CD4-positive, alpha-beta T cell (primary cell): ENCODE measurements around the gene LGI4. TPM values are rescaled to one million over a fixed set of nuclear protein-coding genes. Genes with fewer than 3 reads are reported as not detected.
A peak's percentile ranks its signal among the peaks of the same experiment; 100 is the strongest.

Experiments
- ATAC-seq: fragments of 200-7000 bp; cut with Tn5 transposase; one replicate; pipeline ENCODE4 v1.10.0; 2022; ENCODE audit warnings: mild to moderate bottlenecking; ENCODE audit not compliant: poor library complexity
- CTCF ChIA-PET: fragments of 350-600 bp; sonication (Branson Sonifier 250); formaldehyde crosslinking; loops from one replicate; lab custom pipeline; 2021; ENCODE audit warnings: antibody characterized with exemption, inconsistent platforms; lab: Charles Lee
- POLR2A ChIA-PET: fragments of 350-600 bp; sonication (Branson Sonifier 250); formaldehyde crosslinking; loops from one replicate; lab custom pipeline; 2021; ENCODE audit warnings: antibody characterized with exemption, inconsistent platforms; lab: Charles Lee
- DNase-seq, 14 experiments: peaks; one replicate each; pipeline ENCODE4 v3.0.0-alpha.2; 2013 to 2020; ENCODE audit warnings: mixed read lengths in 2 of 14
- H3K27ac ChIP-seq, 2 donors: one replicate each; pipeline versions ENCODE4 v1.5.1 to v1.7.0; 2013; ENCODE audit warnings: low read length in 2 of 2, low read depth in 1 of 2, mild to moderate bottlenecking in 1 of 2
- H3K27me3 ChIP-seq, 2 experiments: 1 replicate in 1 of 2; 2 replicates in 1 of 2; pipeline versions ENCODE4 v1.6.1 to v1.7.0; 2013; ENCODE audit warnings: low read length in 2 of 2, control low read depth in 1 of 2, mild to moderate bottlenecking in 1 of 2, moderate library complexity in 1 of 2; ENCODE audit not compliant: insufficient read depth in 2 of 2, control insufficient read depth in 1 of 2
- H3K36me3 ChIP-seq: one replicate; pipeline ENCODE4 v1.6.1; 2013; ENCODE audit warnings: low read length, control low read depth; ENCODE audit not compliant: insufficient read depth
- H3K4me1 ChIP-seq: one replicate; pipeline ENCODE4 v1.6.1; 2013; ENCODE audit warnings: low read length, control low read depth; ENCODE audit not compliant: insufficient read depth
- H3K4me3 ChIP-seq: one replicate; pipeline ENCODE4 v1.5.1; 2013; ENCODE audit warnings: mild to moderate bottlenecking, low read length, moderate library complexity
- H3K9me3 ChIP-seq, 2 experiments: 1 replicate in 1 of 2; 2 replicates in 1 of 2; pipeline versions ENCODE4 v1.6.1 to v1.7.0; 2013; ENCODE audit warnings: low read length in 2 of 2, mild to moderate bottlenecking in 2 of 2, control low read depth in 1 of 2, moderate library complexity in 1 of 2; ENCODE audit not compliant: control insufficient read depth in 1 of 2, insufficient read depth in 1 of 2
- H3K27ac Mint-ChIP-seq: one replicate; pipeline ENCODE4 v1.8.0; 2020; ENCODE audit warnings: mixed read lengths
- H3K27me3 Mint-ChIP-seq: one replicate; pipeline ENCODE4 v1.8.0; 2021; ENCODE audit warnings: mixed read lengths
- H3K36me3 Mint-ChIP-seq: one replicate; pipeline ENCODE4 v1.8.0; 2021; ENCODE audit warnings: low read depth, mixed read lengths
- H3K4me1 Mint-ChIP-seq: one replicate; pipeline ENCODE4 v1.8.0; 2021; ENCODE audit warnings: low read depth, mixed read lengths
- H3K4me3 Mint-ChIP-seq: one replicate; pipeline ENCODE4 v1.8.0; 2020; ENCODE audit warnings: mild to moderate bottlenecking, mixed read lengths
- H3K9me3 Mint-ChIP-seq: one replicate; pipeline ENCODE4 v1.8.0; 2020; ENCODE audit warnings: mixed read lengths
- intact Hi-C, 2 experiments: fragments of 100-400 bp; cut with DNase I in 1 of 2; cut with micrococcal nuclease in 1 of 2; formaldehyde crosslinking; loops; one replicate each; pipeline versions ENCODE4 v1.15.1 to v1.9.0; 2023 to 2025; cut with DNase I, micrococcal nuclease
- total RNA-seq, 174 experiments: library from RNA in 2 of 174; stranded (reverse) in 2 of 174; gene quantifications; one replicate each; pipeline ENCODE4 v1.2.3 and lab custom pipeline; 2021 to 2026
- TF ChIP-seq, protein P1 (sequence below): fragments of 200-600 bp; IDR thresholded peaks from one replicate; pipeline ENCODE4 v1.8.0; 2022; ENCODE audit warnings: antibody characterized with exemption, mild to moderate bottlenecking

LGI4 gene
- total RNA-seq, 2 experiments from 2014 or later, result 0.69 to 0.70 TPM

DNA sequence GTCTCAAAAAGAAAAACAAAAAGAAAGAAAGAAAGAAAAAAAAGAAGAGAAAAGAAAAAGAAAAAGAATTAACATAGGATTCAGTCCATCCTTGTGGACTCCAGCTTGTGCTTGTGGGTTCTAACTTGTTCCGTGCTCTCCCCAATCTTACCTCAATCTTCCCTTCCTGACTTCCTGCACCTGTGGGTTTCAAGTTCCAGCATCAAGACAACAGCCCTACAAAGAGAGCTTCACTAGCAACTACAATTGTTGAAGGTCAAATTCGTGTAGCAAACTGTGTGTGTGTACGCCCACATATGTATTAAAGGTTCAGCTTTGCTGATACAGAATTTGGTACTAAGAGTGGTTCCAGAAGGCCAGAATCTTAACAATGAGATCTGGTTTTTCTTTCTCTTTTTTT is 45.0 kb upstream of the LGI4 start:
- H3K9me3 Mint-ChIP-seq, result no peaks in the 10 kb centered on the region
- TF ChIP-seq, protein P1, sequence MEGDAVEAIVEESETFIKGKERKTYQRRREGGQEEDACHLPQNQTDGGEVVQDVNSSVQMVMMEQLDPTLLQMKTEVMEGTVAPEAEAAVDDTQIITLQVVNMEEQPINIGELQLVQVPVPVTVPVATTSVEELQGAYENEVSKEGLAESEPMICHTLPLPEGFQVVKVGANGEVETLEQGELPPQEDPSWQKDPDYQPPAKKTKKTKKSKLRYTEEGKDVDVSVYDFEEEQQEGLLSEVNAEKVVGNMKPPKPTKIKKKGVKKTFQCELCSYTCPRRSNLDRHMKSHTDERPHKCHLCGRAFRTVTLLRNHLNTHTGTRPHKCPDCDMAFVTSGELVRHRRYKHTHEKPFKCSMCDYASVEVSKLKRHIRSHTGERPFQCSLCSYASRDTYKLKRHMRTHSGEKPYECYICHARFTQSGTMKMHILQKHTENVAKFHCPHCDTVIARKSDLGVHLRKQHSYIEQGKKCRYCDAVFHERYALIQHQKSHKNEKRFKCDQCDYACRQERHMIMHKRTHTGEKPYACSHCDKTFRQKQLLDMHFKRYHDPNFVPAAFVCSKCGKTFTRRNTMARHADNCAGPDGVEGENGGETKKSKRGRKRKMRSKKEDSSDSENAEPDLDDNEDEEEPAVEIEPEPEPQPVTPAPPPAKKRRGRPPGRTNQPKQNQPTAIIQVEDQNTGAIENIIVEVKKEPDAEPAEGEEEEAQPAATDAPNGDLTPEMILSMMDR, result no peak
- CTCF ChIA-PET, result interaction anchor here (0.6 to 1.6 kb wide), 3 partner anchors 12 to 829 kb away, joined by 3 read pairs; no protein-coding TSS in a partner anchor

DNA sequence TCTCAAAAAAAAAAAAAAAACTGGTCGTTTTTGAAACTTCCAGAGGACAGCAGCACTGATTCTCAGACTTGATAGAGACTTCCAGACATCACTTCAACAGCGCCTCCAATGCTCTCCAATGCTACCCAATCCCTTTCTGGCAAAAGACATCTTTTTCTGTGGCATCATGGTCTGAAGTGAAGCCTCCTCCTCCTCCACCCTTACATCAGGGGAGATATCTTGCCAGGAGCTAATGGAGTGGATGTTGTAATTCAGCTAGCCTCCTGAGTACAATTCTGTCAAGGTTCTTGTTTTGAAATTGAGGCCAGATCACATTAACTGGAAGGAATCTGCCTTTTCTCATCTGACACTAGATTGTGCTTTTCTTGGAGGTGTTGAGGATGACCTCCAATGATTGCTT is 43.8 kb upstream of the LGI4 start:
- no peaks in the 10 kb centered on the region for H3K9me3 ChIP-seq
- CTCF ChIA-PET, result no interaction called here
- DNase-seq, result no peak

More for the DNA sequence above, 45.0 kb upstream of the LGI4 start:
- no peaks in the 10 kb centered on the region for H3K27me3 ChIP-seq
- Mint-ChIP-seq H3K36me3 (no peaks in the 10 kb centered on the region), H3K4me3 (peak overlapping the region; percentile 5), H3K27ac (peak overlapping the region; percentile 2), H3K4me1 (peaks cover 55% of the 10 kb centered on the region), H3K27me3 (no peaks in the 10 kb centered on the region)
- peaks cover 28% of the 10 kb centered on the region for H3K4me1 ChIP-seq
- ATAC-seq (peak; percentile 32), DNase-seq (peak in 1 of 14 experiments; percentile 33)
- intact Hi-C loops, result no loop called here
- POLR2A ChIA-PET, result interaction anchor here (1.0 to 1.6 kb wide), 7 partner anchors 8 to 32 kb away, joined by 3 to 8 read pairs (median 4); partner anchors contain the start of gene FXYD5
- H3K4me3 ChIP-seq, result no peak overlapping the region
- H3K9me3 ChIP-seq, result no peaks in the 10 kb centered on the region
- H3K27ac ChIP-seq, result no peak overlapping the region
- no peaks in the 10 kb centered on the region for H3K36me3 ChIP-seq

DNA sequence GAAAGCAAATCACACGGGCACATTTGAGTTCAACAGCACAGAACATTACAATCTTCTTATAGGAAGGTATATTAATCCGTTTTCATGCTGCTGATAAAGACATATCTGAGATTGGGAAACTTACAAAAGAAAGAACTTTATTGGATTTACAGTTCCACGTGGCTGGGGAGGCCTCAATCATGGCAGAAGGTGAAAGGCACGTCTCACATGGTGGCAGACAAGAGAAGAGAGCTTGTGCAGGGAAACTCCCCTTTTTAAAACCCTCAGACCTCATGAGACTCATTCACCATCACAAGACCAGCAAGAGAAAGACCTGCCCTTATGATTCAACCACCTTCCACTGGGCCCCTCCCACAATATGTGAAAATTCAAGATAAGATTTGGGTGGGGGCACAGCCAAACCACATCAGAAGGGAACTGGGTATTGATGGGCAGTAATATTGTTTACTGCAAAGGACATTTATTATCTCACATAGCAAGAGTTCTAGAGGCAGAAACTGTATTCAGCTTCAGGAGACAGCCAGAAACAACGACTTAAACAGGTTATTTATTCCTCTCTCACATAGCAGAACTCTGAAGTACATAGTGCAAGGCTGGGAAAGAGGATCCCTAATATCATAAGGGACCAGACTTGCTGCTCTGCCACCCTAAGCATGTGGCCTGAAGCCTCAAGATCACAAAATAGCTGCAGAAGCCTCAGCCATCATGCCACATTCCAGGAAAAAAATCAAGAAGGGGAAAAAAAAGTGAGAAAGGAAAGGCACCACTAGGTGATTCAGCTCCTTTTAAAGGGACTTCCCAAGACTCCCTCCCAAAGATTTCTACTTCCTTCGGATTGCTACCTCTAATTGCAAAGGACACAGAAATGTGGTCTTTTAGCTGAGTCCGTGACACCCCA is 42.8 kb upstream of the LGI4 start:
- no peaks in the 10 kb centered on the region for H3K27me3 Mint-ChIP-seq
- DNase-seq, result peak in 2 of 14 experiments; percentile 31 to 33
- no peaks in the 10 kb centered on the region for H3K27me3 ChIP-seq
- H3K4me1 ChIP-seq, result peaks cover 42% of the 10 kb centered on the region
- ATAC-seq, result no peak
- no peak overlapping the region for H3K27ac ChIP-seq
- peaks cover 6% of the 10 kb centered on the region for H3K36me3 ChIP-seq
- ChIA-PET CTCF (no interaction called here), POLR2A (interaction anchor here (0.7 to 1.2 kb wide), 5 partner anchors 8 to 285 kb away, joined by 3 to 4 read pairs (median 3); no protein-coding TSS in a partner anchor)
- no peak overlapping the region for H3K4me3 ChIP-seq
- intact Hi-C loops, result no loop called here
- H3K4me1 Mint-ChIP-seq, result peaks cover 60% of the 10 kb centered on the region
- no peaks in the 10 kb centered on the region for H3K9me3 ChIP-seq
- no peak overlapping the region for H3K4me3 Mint-ChIP-seq
- H3K9me3 Mint-ChIP-seq, result no peaks in the 10 kb centered on the region
- peak overlapping the region; percentile 30 for H3K27ac Mint-ChIP-seq
- H3K36me3 Mint-ChIP-seq, result peaks cover 12% of the 10 kb centered on the region
- TF ChIP-seq, protein P1, result no peak

More for the DNA sequence above, 43.8 kb upstream of the LGI4 start:
- H3K27ac ChIP-seq, result no peak overlapping the region
- H3K27me3 Mint-ChIP-seq, result no peaks in the 10 kb centered on the region
- peaks cover 2% of the 10 kb centered on the region for H3K36me3 Mint-ChIP-seq
- no peaks in the 10 kb centered on the region for H3K9me3 Mint-ChIP-seq
- TF ChIP-seq, protein P1, result no peak
- H3K4me3 Mint-ChIP-seq, result no peak overlapping the region
- no peak overlapping the region for H3K4me3 ChIP-seq
- H3K36me3 ChIP-seq, result peaks cover under 1% of the 10 kb centered on the region
- intact Hi-C loops, result no loop called here
- no peak for ATAC-seq
- H3K4me1 Mint-ChIP-seq, result peaks cover 57% of the 10 kb centered on the region
- peak overlapping the region; percentile 62 for H3K27ac Mint-ChIP-seq
- no peaks in the 10 kb centered on the region for H3K27me3 ChIP-seq
- POLR2A ChIA-PET, result interaction anchor here (0.7 to 1.6 kb wide), 4 partner anchors 12 to 90 kb away, joined by 3 read pairs; partner anchors contain the start of gene FXYD5
- peaks cover 31% of the 10 kb centered on the region for H3K4me1 ChIP-seq
